Measurements from ENCODE around the gene CPNE7. TPM values are rescaled to one million over a fixed set of nuclear protein-coding genes. Genes with fewer than 3 reads are reported as not detected.
A peak's percentile ranks its signal among the peaks of the same experiment; 100 is the strongest.

Gene CPNE7
- total and polyA plus RNA-seq, 4 donors: 9.9 to 49.2 (median 29.2) TPM

- Histone ChIP-seq H3K27me3 (ENCODE audit: control insufficient read depth, insufficient read depth, low read length) (no peaks in the 10 kb centered on the region), H3K27ac (ENCODE audit: low read depth, low read length) (no peak overlapping the region), H3K4me3 (ENCODE audit: low read depth, low read length) (no peak overlapping the region), H3K4me1 (ENCODE audit: control insufficient read depth, insufficient read depth, low read length) (peaks cover 11% of the 10 kb centered on the region), H3K36me3 (ENCODE audit: control insufficient read depth, insufficient read depth, low read length) (peaks cover 2% of the 10 kb centered on the region), H3K9me3 (ENCODE audit: control insufficient read depth, insufficient read depth, low read length) (no peaks in the 10 kb centered on the region)
- DNase-seq (ENCODE audit: low read depth in 4 of 6, low spot score in 6 of 6): no peak
- WGBS (ENCODE audit: insufficient coverage): 89% methylated on average over 4 of the region's 16 CpGs
These were observed 42.8 kb downstream of the CPNE7 start for GRCh38 chr16:89618109-89618998.

GRCh38 chr16:89619840-89620239 lies 44.3 kb downstream of the CPNE7 start:
- H3K27ac ChIP-seq (ENCODE audit: low read depth, low read length): no peak overlapping the region
- H3K4me3 ChIP-seq (ENCODE audit: low read depth, low read length): no peak overlapping the region
- no peak for DNase-seq (ENCODE audit: low read depth in 4 of 6, low spot score in 6 of 6)
- H3K27me3 ChIP-seq (ENCODE audit: control insufficient read depth, insufficient read depth, low read length): no peaks in the 10 kb centered on the region
- no peaks in the 10 kb centered on the region for H3K9me3 ChIP-seq (ENCODE audit: control insufficient read depth, insufficient read depth, low read length)
- H3K36me3 ChIP-seq (ENCODE audit: control insufficient read depth, insufficient read depth, low read length): no peaks in the 10 kb centered on the region
- 55% methylated on average over 10 of the region's 12 CpGs for WGBS (ENCODE audit: insufficient coverage)
- peaks cover 18% of the 10 kb centered on the region for H3K4me1 ChIP-seq (ENCODE audit: control insufficient read depth, insufficient read depth, low read length)

GRCh38 chr16:89620406-89620841 lies 44.9 kb downstream of the CPNE7 start:
- no peak overlapping the region for H3K4me3 ChIP-seq (ENCODE audit: low read depth, low read length)
- H3K36me3 ChIP-seq (ENCODE audit: control insufficient read depth, insufficient read depth, low read length): no peaks in the 10 kb centered on the region
- DNase-seq (ENCODE audit: low read depth in 4 of 6, low spot score in 6 of 6): no peak
- H3K27me3 ChIP-seq (ENCODE audit: control insufficient read depth, insufficient read depth, low read length): no peaks in the 10 kb centered on the region
- peaks cover 18% of the 10 kb centered on the region for H3K4me1 ChIP-seq (ENCODE audit: control insufficient read depth, insufficient read depth, low read length)
- H3K9me3 ChIP-seq (ENCODE audit: control insufficient read depth, insufficient read depth, low read length): no peaks in the 10 kb centered on the region
- H3K27ac ChIP-seq (ENCODE audit: low read depth, low read length): no peak overlapping the region
- WGBS (ENCODE audit: insufficient coverage): 77% methylated on average over 10 of the region's 16 CpGs

GRCh38 chr16:89621136-89621697 lies 45.7 kb downstream of the CPNE7 start:
- no peak overlapping the region for H3K4me3 ChIP-seq (ENCODE audit: low read depth, low read length)
- no peaks in the 10 kb centered on the region for H3K27me3 ChIP-seq (ENCODE audit: control insufficient read depth, insufficient read depth, low read length)
- H3K9me3 ChIP-seq (ENCODE audit: control insufficient read depth, insufficient read depth, low read length): no peaks in the 10 kb centered on the region
- peaks cover 18% of the 10 kb centered on the region for H3K4me1 ChIP-seq (ENCODE audit: control insufficient read depth, insufficient read depth, low read length)
- DNase-seq (ENCODE audit: low read depth in 4 of 6, low spot score in 6 of 6): no peak
- no peak overlapping the region for H3K27ac ChIP-seq (ENCODE audit: low read depth, low read length)
- 67% methylated on average over 18 of the region's 18 CpGs for WGBS (ENCODE audit: insufficient coverage)
- no peaks in the 10 kb centered on the region for H3K36me3 ChIP-seq (ENCODE audit: control insufficient read depth, insufficient read depth, low read length)

- no peak for DNase-seq (ENCODE audit: low read depth in 4 of 6, low spot score in 6 of 6)
- Histone ChIP-seq H3K27me3 (ENCODE audit: control insufficient read depth, insufficient read depth, low read length) (no peaks in the 10 kb centered on the region), H3K36me3 (ENCODE audit: control insufficient read depth, insufficient read depth, low read length) (no peaks in the 10 kb centered on the region), H3K27ac (ENCODE audit: low read depth, low read length) (no peak overlapping the region), H3K9me3 (ENCODE audit: control insufficient read depth, insufficient read depth, low read length) (no peaks in the 10 kb centered on the region), H3K4me1 (ENCODE audit: control insufficient read depth, insufficient read depth, low read length) (peaks cover 18% of the 10 kb centered on the region), H3K4me3 (ENCODE audit: low read depth, low read length) (no peak overlapping the region)
- WGBS (ENCODE audit: insufficient coverage): 76% methylated on average over 25 of the region's 32 CpGs
These were observed 46.3 kb downstream of the CPNE7 start for GRCh38 chr16:89621698-89622409.

GRCh38 chr16:89623511-89624261 lies 48.1 kb downstream of the CPNE7 start:
- H3K4me3 ChIP-seq (ENCODE audit: low read depth, low read length): no peak overlapping the region
- H3K27me3 ChIP-seq (ENCODE audit: control insufficient read depth, insufficient read depth, low read length): no peaks in the 10 kb centered on the region
- H3K9me3 ChIP-seq (ENCODE audit: control insufficient read depth, insufficient read depth, low read length): no peaks in the 10 kb centered on the region
- no peaks in the 10 kb centered on the region for H3K36me3 ChIP-seq (ENCODE audit: control insufficient read depth, insufficient read depth, low read length)
- whole genome bisulfite sequencing (ENCODE audit: insufficient coverage): 28% methylated on average over 20 of the region's 28 CpGs
- peaks cover 18% of the 10 kb centered on the region for H3K4me1 ChIP-seq (ENCODE audit: control insufficient read depth, insufficient read depth, low read length)
- peak in 1 of 6 donors; percentile 57 for DNase-seq (ENCODE audit: low read depth in 4 of 6, low spot score in 6 of 6)
- peak overlapping the region; percentile 18 for H3K27ac ChIP-seq (ENCODE audit: low read depth, low read length)

GRCh38 chr16:89624777-89625761 lies 49.5 kb downstream of the CPNE7 start:
- no peaks in the 10 kb centered on the region for H3K36me3 ChIP-seq (ENCODE audit: control insufficient read depth, insufficient read depth, low read length)
- no peaks in the 10 kb centered on the region for H3K9me3 ChIP-seq (ENCODE audit: control insufficient read depth, insufficient read depth, low read length)
- WGBS (ENCODE audit: insufficient coverage): 78% methylated on average over 11 of the region's 21 CpGs
- H3K4me1 ChIP-seq (ENCODE audit: control insufficient read depth, insufficient read depth, low read length): peaks cover 18% of the 10 kb centered on the region
- H3K27me3 ChIP-seq (ENCODE audit: control insufficient read depth, insufficient read depth, low read length): no peaks in the 10 kb centered on the region
- H3K4me3 ChIP-seq (ENCODE audit: low read depth, low read length): no peak overlapping the region
- DNase-seq (ENCODE audit: low read depth in 4 of 6, low spot score in 6 of 6): no peak
- no peak overlapping the region for H3K27ac ChIP-seq (ENCODE audit: low read depth, low read length)

GRCh38 chr16:89629827-89630610 lies 54.5 kb downstream of the CPNE7 start:
- Histone ChIP-seq H3K27me3 (ENCODE audit: control insufficient read depth, insufficient read depth, low read length) (peaks cover 3% of the 10 kb centered on the region), H3K4me1 (ENCODE audit: control insufficient read depth, insufficient read depth, low read length) (no peaks in the 10 kb centered on the region), H3K9me3 (ENCODE audit: control insufficient read depth, insufficient read depth, low read length) (no peaks in the 10 kb centered on the region), H3K4me3 (ENCODE audit: low read depth, low read length) (no peak overlapping the region), H3K27ac (ENCODE audit: low read depth, low read length) (no peak overlapping the region), H3K36me3 (ENCODE audit: control insufficient read depth, insufficient read depth, low read length) (peaks cover 2% of the 10 kb centered on the region)
- DNase-seq (ENCODE audit: low read depth in 4 of 6, low spot score in 6 of 6): no peak
- 95% methylated on average over 8 of the region's 17 CpGs for WGBS (ENCODE audit: insufficient coverage)
